22Rv1 (cell line): ENCODE data around the gene NDUFAF4.

Experiments used
- ZFX ChIP-seq: fragments of 450-650 bp; IDR thresholded peaks from 2 replicates; pipeline ENCODE4 v1.6.1; 2017; ENCODE audit warnings: antibody characterized with exemption, borderline replicate concordance
- TF ChIP-seq, protein P1 (sequence below): fragments of 450-650 bp; IDR thresholded peaks from 2 replicates; pipeline ENCODE4 v1.5.1; 2017; ENCODE audit warnings: mild to moderate bottlenecking

DNA sequence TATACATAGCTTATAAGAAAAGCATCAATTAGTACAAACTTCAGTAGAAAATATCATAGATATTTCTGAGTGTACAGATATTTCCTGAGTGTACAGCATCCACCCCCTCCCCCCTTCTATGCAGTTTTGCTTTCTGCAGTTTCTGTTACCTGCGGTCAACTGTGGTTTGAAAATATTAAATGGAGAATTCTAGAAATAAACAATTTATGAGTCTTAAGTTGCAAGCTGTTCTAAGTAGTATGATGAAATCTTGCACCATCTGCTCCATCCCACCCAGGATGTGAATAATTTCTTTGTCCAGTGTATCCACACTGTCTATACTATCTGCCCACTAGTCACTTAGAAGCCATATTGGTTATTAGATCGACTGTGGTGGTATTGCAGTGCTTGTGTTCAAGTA is 44.6 kb downstream of the NDUFAF4 start:
- TF ChIP-seq, protein P1, sequence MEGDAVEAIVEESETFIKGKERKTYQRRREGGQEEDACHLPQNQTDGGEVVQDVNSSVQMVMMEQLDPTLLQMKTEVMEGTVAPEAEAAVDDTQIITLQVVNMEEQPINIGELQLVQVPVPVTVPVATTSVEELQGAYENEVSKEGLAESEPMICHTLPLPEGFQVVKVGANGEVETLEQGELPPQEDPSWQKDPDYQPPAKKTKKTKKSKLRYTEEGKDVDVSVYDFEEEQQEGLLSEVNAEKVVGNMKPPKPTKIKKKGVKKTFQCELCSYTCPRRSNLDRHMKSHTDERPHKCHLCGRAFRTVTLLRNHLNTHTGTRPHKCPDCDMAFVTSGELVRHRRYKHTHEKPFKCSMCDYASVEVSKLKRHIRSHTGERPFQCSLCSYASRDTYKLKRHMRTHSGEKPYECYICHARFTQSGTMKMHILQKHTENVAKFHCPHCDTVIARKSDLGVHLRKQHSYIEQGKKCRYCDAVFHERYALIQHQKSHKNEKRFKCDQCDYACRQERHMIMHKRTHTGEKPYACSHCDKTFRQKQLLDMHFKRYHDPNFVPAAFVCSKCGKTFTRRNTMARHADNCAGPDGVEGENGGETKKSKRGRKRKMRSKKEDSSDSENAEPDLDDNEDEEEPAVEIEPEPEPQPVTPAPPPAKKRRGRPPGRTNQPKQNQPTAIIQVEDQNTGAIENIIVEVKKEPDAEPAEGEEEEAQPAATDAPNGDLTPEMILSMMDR, result no peak
- TF ChIP-seq ZFX, result no peak
